Activated effector memory CD4-positive, alpha-beta T cell treated with anti-CD3 and anti-CD28 coated beads, Interleukin-2, amount 50 U/mL, for 16 hours (primary cell): ENCODE measurements around the gene HPGD.

Source experiments
- DNase-seq: peaks from one replicate; pipeline ENCODE4 v3.0.0-alpha.2; 2020

Gene HPGD

DNA sequence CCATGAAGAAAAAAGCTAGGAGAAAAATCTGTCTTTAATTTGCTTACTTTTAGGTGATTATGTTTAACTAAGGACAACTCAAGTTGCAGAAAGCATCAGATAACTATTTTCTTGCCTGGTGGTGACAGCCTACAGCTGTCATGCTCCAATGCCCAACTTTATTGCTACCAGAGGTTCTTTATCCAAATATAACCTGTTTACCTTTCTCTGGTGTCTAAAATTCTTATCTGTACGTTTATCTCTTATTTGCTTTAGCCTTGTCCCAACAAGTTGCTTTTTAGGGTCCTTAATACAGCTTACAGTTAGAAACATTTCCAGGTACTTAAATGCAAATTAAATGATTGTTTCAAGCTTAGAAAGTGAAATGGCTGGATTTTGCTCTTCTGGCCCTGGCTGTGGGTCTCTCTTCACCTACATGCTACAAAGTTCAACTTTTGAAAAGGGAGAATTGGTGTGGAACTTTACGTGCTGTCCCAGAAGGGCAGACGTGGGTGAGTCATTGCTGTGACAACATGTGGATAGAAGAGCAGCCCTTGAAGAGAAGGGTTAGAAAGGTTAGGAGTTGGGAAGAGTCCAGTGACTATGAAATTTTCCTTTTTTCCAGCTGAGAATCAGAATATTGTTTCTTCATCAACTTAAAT, 60.7 kb downstream of the HPGD start:
- no peak for DNase-seq

DNA sequence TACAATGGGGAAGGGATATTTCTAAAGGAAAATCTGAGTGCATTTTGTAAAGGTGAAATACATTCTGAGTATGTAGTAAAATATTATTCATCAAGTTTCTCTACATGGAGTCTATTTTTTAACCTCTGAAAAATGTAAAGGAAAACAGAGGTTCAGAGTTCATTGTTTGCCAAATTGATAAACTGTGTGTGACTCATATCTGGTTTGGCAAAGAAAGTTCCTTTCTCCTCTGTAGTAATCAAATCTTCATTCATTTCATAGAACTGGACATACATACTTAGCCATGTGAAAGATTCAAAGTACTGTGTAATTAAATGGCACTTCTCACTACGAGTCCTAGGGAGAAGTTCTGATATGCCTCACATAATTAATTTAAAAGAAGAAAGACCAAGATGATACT, 61.6 kb downstream of the HPGD start:
- DNase-seq = no peak

DNA sequence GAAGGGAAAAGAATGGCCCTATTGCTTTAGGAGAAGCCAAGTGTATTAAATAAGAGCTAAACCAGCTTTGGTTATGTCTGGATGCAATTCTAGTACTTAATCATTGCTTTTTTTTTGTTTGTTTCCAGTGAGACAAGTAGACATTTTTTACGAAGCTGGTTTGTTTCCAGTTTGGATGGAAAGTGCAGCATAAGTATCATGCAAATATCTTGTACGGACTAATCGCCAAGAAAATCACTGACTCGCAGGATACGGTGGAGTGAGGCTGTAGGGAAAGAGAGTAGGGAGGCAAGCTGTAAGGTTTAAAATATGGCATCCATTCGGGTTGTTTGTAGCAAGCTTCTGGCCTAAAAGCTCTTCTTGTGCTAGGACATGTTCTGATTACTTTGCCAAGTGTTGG, 64.8 kb downstream of the HPGD start:
- DNase-seq = no peak

DNA sequence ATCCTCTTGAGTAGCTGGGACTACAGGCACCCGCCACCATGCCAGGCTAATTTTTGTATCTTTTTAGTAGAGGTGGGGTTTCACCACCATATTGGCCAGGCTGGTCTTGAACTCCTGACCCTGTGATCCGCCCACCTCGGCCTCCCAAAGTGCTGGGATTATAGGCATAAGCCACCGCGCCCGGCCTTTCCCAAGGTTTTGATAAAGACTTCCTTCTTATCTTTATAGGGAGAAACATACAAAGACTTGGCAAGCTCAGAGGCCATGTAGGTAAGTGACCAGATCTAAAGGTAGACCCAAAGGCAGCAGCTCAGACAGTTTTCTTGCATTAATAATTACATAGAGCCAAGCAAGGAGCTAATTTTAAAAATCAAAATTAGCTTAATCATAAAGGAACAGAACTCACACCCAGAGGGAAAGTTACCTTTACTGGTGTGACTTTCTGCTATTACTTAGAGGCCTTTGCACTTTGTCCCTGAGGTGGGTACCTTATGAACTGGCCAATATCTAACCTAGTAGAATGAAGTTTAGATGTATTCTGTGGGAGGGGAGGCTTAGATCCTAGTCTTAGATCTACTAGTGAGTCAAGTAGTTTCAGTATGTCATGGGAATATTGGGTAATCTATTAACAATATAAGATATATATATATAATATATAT, 67.3 kb downstream of the HPGD start:
- no peak for DNase-seq

DNA sequence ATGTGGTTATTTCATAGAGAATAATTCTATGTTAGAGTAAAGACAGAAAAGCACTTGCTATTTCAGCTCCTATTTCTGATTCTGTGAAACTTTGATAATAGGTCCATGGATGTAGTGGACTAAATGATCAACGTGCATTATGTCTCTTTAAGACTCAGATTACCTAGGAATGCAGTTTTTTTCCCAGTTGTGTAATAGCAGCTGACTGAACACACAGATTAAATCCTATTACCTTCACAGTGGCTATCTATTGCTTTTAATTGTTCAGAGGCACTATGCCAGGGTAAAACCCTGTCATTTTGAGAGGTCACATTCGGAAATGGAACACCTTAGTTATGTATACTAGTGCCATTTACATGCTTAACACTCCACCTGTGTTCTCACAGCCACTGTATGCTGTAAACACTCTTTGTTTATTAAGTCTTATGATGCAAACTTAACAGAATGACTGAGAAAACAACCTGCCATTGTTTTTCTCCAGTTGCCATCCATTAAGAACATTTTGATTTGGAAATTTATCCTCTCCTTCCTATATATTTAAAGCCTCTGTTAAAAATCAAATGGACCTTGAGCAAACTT, 70.5 kb downstream of the HPGD start:
- no peak for DNase-seq

DNA sequence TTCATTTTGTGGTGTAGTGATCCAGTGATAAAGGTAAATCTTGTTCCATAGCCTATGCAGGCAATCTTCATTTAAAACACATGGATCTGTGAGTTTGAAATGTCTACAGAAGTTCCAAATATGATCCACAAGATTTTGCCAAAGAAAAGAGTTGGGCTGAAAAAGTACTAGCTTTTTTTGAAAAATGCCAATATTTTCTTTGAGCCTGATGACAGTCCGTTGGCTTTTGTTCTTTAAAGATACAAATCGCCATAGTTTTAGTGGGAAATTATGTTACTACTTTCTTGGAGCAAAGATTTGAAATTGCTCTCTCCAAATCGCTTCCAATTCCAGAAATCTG, 71.5 kb downstream of the HPGD start:
- no peak for DNase-seq

DNA sequence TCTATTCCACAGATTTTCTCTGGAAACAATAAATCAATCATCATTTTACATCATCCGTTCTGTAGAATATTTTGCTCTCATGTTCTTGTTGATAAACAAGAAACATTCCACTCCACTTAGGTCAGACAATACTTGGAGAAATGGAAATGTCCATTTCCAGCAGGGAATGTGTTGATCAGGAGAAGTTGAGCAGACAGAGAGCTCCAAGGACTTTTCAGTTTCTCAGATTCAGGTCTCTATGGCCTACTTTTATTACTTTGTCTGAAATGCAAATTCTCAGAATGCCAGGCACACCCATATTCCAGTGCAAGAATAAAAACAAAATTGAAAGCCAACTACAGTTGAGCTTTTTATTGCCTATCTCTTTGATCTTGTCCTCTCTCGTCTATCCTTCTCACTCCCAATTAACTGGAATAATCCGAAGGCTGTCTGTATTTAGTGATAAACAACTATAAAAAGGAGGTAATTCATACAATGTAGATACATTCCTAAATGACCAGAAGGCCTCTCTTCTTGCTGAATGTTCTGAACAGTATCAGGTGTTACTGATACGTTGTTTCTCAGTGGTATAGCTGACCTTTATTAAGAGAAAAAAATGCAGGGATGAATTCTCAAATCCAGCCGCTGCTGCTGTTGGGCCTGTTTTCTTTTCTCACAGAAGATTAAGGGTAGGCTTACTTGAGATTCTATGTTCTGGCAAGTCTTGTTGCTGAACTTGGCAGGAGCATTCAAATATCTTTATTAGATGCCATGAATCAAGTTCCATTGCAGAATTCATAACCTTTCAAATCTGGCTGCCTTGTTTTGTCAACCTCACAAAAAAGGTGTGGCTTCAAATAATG, 72.1 kb downstream of the HPGD start:
- no peak for DNase-seq

DNA sequence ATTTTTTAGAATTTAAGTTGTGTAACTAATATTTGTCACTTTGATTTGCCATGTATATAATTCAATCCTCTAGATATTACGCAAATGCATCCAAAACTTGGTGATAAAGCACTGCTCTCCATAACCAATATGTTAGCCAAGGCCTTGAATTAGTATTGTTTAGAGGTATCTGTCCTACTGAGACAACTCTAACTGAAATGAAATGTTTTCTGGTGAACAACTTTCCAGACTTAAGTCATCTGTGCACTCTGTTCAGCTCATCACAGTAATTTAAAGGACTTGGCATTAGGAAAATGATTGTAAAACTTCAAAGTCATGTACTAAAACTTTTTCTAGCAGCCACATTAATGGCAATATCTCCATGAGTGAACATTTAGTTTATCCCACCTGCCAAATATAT, 73.1 kb downstream of the HPGD start:
- DNase-seq = no peak

DNA sequence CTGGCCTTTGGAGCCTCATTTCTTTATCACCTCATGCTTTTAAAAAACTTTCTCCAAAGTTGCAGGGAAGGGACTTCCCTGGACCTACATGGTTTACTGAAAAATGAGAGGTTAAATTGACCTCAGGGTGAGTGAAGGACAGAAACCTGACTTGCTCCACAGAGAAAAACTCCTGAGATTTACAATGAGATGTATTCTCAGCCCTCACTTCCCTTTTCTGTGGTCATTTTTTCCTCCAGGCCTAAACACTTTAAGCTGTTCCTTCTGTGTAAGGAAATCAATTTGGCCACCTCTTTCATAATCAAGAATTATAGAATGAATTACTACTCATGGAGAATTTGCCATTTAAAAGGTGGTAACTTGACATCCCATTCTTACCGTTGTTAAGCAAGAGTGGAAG, 77.9 kb downstream of the HPGD start:
- DNase-seq = no peak
